NAMALWA (cell line): ENCODE data around the gene GRK5.

Experiments
- DNase-seq: peaks from one replicate; pipeline ENCODE4 v3.0.0-alpha.2; 2015; ENCODE audit warnings: low spot score

Gene GRK5

GRCh38 chr10:119297207-119297968 is 90.0 kb downstream of the GRK5 start:
- DNase-seq: no peak

GRCh38 chr10:119298810-119299209 is 91.4 kb downstream of the GRK5 start:
- DNase-seq: no peak

GRCh38 chr10:119299531-119299930 is 92.2 kb downstream of the GRK5 start:
- DNase-seq: peak; percentile 52

DNA sequence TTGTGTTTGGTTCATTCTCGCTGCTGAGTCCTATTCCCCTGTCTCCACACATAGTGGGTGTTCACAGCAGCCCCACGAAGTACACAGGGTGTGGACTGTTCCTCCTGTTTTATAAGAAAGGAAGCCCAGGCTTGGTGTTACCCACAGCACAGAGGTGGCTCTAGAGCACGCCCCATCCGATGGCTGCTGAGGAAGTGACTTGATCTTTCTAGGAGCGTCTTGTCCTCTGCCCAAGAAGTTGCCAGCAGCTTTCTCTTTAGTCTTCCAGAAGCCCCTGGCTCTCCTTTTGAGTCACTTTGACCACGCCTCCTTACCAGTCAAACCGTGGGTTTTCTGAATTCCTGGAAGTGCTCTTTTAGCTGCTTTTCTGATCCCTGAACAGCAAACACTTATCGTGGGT is 94.0 kb downstream of the GRK5 start:
- DNase-seq: no peak

- DNase-seq: no peak
Measured at GRCh38 chr10:119302172-119302571, 94.8 kb downstream of the GRK5 start.

GRCh38 chr10:119302591-119303253 is 95.4 kb downstream of the GRK5 start:
- no peak for DNase-seq

DNA sequence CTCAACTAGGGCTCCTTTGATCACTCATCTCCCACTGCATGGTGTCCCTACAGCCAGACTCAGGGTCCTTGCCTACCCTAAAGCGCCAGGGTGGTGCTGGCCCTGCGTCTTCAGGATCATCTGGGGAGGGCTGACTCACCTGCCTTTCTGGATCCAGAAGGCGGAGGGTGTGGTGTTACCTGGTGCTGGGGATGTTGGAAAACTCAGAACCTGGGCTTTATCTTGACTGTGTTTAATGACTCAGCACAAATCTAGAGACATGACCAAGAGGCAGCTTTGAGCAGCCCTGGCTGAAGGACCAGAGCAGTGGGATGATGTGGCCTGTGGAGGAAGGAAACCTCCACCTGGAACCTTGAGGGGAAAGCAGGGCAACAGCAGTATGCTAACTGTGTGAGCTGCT is 96.5 kb downstream of the GRK5 start:
- DNase-seq: no peak

DNA sequence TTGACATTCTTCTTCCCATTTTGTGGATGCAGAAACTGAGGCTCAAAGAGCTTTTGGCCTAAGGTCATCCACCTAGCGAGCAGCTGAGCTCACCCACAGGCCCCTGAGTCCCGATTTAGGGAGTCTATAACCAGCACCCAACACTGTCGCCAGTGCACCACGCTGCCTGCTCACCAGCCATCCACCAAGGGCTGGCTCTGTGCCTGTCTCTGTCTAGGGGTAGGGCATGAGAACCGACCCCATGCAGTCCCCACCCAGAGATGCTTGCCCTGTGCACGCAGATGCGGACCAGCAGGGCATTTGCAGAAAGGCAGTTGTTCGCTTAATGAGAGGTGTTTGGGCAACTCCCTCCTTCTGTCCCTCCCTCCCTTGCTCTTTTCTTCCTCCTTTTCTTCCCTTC is 97.2 kb downstream of the GRK5 start:
- peak; percentile 44 for DNase-seq

DNA sequence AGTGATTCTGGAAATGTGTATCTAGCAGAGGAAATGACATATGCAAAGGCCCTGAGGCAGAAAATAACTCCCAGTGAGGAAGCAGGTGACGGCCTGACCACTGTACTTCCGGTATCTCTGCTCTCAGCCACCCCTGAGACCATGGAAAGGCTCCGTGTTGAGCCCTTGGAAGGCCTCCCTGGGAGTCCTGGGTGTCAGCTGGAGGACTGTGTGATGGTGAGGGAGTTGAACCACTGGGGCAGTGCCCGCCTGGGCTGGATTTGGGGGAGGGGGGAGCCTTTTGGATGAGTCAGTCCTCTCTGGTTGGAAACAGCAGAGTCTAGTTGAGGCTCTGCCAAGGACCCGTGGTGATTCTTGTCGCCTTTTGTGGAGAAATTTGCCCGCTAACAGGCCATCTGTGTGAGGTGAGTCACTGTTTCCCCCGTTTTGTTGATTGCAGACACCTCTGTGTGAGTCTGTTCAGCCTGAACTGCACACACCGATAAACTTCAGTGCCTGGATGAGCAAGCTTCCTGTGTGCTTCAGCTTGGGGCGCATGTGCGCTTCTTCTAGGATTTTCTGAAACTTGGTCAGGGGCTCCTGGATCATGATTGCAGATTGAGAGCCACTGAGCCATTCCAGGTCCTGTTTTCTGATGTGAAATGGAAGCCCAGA is 98.6 kb downstream of the GRK5 start:
- peak; percentile 96 for DNase-seq

DNA sequence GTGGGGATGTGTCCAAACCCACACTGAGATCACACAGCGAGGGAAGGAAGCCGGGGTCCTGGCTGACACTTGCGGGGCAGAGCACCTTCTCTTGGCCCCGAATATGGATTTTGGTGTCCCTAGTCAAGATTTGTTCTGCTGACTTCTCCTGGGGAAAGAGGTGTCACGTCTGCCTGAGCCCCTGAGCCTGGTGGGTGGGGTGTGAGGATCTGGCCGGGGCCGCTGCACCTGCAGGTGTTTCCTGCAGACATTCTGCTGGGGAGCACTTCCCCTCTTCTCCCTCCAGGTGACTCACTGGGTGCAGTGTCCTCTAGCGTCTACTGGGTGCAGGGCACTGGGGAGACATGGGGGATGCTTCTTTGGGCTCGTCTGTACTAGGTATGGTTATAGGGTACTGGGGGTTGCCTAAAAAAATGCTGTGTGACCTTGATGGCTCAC is 99.2 kb downstream of the GRK5 start:
- peak; percentile 97 for DNase-seq

- no peak for DNase-seq
Measured at GRCh38 chr10:119306986-119307392, 99.6 kb downstream of the GRK5 start.

- no peak for DNase-seq
Measured at GRCh38 chr10:119308089-119308488, 100.7 kb downstream of the GRK5 start.

GRCh38 chr10:119308551-119309422 is 101.4 kb downstream of the GRK5 start:
- no peak for DNase-seq

DNA sequence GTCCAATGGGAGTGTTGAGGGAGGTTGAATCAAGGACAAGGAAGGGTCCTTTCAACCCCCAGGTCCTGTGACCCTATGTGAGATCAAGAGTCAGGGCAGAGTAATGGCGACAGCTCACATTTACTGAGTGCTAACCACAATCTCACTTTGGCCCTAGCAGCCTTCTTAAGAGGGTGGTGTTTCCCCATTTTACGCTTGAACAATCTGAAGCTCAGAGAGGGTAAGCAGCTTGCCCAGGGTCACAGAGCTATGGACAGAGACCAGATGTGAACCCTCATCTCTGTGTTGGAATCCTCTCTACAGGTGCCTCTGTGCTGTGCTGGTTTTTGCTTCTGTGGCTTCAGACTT is 102.0 kb downstream of the GRK5 start:
- DNase-seq: peak; percentile 71

DNA sequence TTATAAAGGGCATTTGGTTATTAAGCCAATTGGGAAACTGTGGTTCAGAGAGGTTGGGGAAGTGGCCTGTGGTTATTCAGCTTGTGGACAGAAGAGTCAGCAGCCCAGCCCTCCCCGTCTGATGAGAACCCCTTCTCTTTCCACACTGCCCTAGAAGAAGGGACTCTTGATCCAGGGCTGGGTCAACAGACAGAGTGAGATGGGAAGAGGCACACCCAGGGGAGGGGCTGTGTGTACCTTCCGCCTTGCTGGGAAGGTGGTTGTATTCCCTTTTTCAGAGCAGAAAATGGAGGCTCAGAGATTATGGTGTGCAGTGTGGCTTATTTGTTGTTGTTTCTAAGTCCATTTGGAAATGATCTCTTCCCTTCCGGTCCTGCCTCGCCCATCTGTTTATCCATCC is 103.4 kb downstream of the GRK5 start:
- DNase-seq: no peak

DNA sequence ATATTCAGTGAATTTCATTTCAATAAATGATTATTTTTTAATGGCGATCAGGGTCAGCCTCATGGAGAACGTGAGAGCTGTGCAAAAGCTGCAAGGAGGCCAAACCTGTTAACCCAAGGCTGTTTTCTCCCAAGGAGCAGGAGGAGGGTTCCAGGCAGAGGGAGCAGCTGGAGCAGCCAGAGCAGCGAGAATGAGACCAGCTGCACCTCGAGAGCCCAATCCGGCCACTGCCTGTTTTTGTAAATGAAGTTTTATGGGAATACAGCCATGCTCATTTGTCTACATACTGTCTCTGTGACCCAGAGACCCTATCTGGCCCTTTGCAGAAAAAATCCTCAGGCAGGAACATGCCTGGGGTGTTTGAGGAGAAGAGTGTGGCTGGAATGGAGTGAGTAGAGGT is 104.9 kb downstream of the GRK5 start:
- no peak for DNase-seq

GRCh38 chr10:119313024-119313423 is 105.7 kb downstream of the GRK5 start:
- no peak for DNase-seq

DNA sequence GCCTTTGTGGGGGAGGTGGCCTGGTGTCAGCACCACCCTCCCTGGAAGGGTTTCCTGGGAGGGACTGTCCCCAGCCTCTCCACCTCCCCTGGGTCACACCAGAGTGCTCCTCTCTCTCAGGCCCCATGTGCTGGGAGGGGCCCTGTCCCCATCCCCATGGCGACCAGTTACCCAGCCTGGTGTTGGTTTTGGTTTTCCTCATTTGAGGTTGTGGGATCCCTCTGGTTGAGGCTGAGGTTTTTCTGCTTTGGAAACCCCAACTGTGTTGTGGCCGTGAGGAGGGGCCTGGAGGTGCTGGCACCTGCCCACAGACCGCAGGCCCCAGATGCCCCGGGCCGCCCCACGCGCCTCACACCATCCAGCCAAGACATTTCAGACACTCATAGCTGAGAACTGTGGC is 106.3 kb downstream of the GRK5 start:
- DNase-seq: peak; percentile 48

- DNase-seq: no peak
Measured at GRCh38 chr10:119314061-119314460, 106.7 kb downstream of the GRK5 start.

GRCh38 chr10:119314486-119314885 is 107.1 kb downstream of the GRK5 start:
- DNase-seq: no peak

GRCh38 chr10:119315128-119316001 is 108.0 kb downstream of the GRK5 start:
- peak; percentile 27 for DNase-seq
